Measurements from ENCODE around the gene PHRF1.

PHRF1 gene, protein sequence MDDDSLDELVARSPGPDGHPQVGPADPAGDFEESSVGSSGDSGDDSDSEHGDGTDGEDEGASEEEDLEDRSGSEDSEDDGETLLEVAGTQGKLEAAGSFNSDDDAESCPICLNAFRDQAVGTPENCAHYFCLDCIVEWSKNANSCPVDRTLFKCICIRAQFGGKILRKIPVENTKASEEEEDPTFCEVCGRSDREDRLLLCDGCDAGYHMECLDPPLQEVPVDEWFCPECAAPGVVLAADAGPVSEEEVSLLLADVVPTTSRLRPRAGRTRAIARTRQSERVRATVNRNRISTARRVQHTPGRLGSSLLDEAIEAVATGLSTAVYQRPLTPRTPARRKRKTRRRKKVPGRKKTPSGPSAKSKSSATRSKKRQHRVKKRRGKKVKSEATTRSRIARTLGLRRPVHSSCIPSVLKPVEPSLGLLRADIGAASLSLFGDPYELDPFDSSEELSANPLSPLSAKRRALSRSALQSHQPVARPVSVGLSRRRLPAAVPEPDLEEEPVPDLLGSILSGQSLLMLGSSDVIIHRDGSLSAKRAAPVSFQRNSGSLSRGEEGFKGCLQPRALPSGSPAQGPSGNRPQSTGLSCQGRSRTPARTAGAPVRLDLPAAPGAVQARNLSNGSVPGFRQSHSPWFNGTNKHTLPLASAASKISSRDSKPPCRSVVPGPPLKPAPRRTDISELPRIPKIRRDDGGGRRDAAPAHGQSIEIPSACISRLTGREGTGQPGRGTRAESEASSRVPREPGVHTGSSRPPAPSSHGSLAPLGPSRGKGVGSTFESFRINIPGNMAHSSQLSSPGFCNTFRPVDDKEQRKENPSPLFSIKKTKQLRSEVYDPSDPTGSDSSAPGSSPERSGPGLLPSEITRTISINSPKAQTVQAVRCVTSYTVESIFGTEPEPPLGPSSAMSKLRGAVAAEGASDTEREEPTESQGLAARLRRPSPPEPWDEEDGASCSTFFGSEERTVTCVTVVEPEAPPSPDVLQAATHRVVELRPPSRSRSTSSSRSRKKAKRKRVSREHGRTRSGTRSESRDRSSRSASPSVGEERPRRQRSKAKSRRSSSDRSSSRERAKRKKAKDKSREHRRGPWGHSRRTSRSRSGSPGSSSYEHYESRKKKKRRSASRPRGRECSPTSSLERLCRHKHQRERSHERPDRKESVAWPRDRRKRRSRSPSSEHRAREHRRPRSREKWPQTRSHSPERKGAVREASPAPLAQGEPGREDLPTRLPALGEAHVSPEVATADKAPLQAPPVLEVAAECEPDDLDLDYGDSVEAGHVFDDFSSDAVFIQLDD (N-terminal part only)

DNA sequence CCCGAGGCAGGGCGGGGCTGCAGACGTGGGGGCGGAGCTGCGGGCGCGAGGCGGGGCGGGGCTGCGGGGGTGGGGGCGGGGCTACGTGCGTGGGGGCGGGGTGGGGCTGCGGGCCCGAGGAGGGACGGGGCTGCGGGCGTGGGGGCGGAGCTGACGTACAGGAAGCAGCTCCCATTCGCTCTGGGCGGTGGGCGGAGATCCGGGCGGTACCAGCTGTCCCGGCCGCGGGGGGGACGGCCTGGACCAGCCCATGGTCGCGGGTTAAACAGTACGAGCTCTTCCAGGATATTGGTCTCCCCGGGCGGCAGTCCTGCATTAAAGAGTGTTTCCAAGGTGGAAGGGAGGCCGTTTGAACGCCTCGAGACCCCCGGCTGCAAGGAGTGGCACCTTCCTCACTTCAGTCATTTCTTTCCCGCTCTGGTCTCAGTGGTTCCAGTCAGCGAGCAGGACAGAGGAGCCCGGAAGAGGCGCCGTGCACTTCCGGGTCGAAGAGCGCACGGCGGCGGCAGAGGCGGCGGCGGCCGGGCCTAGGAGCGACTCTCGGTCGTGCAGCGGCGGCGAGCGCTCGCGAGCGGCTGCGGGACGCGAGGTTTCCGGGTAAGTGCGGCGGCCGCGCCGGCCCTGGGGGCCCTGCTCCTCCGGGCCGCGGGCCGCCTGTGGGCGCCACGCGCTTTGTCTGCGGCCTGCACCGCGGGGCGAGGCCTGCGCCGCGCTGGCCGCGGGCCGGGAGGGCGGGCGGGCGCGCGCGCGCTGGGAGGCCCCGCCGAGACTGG is at the start of gene PHRF1:
Gene PHRF1, plus strand, starts transcription at position 475 of the 773 bp plus-strand sequence. CDS start 5,043 bp downstream, outside the sequence.
- DNase-seq: peak; percentile 89

GRCh38 chr11:528166-528814 is 48.0 kb upstream of the PHRF1 start:
- DNase-seq: no peak

GRCh38 chr11:528815-529727 is 47.2 kb upstream of the PHRF1 start:
- DNase-seq: no peak

DNA sequence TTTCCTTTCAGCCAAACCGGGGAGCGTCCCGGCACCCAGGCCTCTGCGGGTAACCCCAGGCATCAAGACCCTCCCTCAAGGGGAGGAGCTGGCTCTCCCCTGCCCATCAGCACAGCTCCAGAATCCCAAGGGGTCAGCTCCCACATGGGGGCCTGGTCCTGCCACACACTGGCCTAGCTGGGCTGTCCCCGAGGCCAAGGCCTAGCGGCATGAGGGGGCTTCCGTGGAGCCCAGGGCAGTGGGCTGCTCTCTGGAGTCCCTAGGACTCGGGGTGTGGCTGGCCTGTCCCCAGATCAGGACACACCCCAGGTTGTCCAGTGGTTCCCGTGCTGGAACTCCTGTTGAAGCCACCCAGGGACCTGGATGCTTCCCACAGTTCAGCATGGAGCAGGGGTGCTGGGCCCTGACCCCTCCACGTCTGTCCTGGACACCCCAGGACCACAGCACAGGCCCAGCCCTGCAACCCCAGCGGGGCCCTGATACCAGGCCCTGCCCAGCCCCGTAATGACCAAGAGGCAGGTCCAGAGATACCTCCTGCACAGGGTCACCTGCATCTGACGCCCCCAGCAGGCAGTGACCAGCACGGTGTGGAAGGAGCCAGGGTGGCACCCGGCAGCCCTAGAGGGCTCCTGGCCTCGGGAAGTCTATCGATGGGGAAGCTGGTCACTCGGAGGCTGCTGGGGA is 46.4 kb upstream of the PHRF1 start:
- no peak for DNase-seq

- DNase-seq: no peak
These were observed 45.1 kb upstream of the PHRF1 start for GRCh38 chr11:530960-531831.

- DNase-seq: no peak
These were observed 44.2 kb upstream of the PHRF1 start for GRCh38 chr11:531919-532526.

DNA sequence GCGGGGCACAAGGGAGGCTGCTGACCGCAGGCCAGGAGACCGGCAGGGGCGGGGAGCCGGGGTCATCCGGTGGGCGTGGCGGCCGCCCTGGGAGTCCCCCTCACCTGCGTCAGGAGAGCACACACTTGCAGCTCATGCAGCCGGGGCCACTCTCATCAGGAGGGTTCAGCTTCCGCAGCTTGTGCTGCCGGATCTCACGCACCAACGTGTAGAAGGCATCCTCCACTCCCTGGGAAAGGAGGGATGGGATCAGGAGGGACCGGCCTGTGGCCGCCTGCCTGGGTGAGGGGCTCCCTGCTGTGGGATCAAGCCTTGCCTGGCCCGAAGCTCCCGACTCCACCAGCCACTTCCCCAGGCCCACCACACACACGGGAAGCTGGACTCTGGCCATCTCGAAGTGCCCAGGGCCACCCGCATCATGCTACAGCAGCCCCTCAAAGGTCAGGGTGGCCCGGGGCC is 43.7 kb upstream of the PHRF1 start:
- DNase-seq: no peak

DNA sequence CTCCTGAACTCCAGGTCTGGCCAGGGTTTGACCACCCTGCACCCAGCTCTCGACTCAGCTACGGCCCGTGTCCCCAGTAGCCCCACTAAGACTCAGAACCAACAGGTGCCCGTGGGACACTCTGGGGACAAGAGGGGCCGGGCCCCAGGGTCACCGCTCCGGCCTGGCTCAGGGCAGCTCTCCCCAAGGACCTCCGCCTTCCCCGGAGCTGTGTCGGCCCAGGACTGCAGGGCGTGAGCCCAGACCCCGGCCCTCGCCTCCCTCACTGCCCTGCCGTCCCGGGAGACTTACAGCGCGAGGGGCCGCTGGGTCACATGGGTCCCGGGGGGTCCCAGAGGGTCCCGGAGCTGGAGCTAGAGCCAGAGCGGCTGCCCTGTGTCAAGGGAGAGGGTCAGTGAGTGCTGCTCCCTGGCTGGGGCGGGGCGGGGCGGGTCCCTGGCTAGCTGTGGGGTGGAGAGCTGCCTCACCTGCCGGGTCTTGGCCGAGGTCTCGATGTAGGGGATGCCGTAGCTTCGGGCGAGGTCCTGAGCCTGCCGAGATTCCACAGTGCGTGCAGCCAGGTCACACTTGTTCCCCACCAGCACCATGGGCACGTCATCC is 43.2 kb upstream of the PHRF1 start:
- no peak for DNase-seq

- no peak for DNase-seq
These were observed 42.5 kb upstream of the PHRF1 start for GRCh38 chr11:533586-534395.

- DNase-seq: no peak
These were observed 41.7 kb upstream of the PHRF1 start for GRCh38 chr11:534396-535209.

GRCh38 chr11:535210-535518 is 41.1 kb upstream of the PHRF1 start:
- no peak for DNase-seq

GRCh38 chr11:535519-536454 is 40.5 kb upstream of the PHRF1 start, which contains the start of gene HRAS:
HRAS (minus strand) TSS chr11:535576.
- DNase-seq: peak; percentile 89

- DNase-seq: no peak
These were observed 39.2 kb upstream of the PHRF1 start, which contains the start of gene LRRC56 for GRCh38 chr11:536841-537621. LRRC56 (plus strand) TSS chr11:537527; CDS start chr11:540685, 3,158 bp downstream.
